ENCODE measurements around the gene CD40.
"Not testable (repeated sequence)": the region's sequence is repeated elsewhere in the genome, so short reads cannot be mapped to it uniquely, and the experiment has no call there.

CD40 gene

DNA sequence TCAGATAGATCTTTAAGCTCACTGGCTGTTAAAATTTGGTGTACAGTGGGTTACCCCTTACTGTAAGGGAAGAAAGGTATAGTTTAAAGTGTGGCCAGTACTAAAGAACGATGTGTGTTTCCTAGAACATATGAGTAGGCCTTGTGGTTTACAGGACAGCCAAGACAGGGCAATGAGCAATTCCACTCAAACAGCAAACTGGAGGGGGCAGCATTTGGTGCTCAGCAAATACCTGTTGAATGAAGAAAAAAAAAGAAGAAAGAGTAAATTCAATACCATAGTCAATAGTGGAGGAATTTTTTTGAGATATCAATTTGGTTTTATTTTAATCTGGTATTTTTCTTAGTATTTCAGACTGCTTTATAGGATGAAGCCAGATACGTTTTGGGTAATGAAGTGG lies 24.6 kb upstream of the CD40 start:
- no peak for DNase-seq (ENCODE audit: low read depth)

DNA sequence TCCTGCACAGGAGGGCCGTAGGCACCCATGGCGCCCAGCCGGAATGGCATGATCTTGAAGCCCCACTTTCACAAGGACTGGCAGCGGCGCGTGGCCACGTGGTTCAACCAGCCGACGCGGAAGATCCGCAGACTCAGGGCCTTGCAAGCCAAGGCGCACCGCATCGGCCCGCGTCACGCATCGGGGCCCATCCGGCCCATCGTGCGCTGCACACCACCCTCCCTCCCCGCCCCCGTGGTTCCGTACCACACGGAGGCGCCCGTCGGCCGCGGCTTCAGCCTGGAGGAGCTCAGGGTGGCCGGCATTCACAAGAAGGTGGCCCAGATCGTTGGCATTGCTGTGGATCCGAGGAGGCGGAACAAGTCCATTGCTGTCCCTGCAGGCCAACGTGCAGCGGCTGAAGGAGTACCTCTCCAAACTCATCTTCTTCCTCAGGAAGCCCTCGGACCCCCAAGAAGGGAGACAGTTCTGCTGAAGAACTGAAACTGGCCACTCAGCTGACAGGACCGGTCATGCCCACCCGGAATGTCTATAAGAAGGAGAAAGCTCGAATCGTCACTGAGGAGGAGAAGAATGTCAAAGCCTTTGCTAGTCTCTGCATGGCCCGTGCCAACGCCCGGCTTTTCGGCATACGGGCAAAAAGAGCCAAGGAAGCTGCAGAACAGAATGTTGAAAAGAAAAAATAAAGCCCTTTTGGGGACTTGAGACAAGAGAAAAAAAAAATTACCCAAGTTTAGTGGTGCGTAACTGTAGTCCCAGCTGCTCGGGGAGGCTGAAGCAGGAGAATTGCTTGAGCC lies 18.4 kb upstream of the CD40 start:
- DNase-seq (ENCODE audit: low read depth) = no peak

DNA sequence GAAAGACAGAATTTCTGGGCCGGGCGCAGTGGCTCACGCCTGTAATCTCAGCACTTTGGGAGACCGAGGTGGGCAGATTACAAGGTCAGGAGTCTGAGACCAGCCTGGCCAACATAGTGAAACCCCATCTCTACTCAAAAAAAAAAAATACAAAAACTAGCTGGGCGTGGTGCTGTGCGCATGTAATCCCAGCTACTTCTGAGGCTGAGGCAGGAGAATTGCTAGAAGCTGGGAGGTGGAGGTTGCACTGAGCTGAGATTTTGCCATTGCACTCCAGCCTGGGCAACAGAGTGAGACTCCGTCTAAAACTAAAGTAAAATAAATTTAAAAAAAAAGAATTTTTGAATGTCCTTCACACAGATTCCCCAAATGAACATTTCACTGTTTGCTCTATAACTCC lies 17.7 kb upstream of the CD40 start:
- not testable (repeated sequence) for DNase-seq (ENCODE audit: low read depth)

DNA sequence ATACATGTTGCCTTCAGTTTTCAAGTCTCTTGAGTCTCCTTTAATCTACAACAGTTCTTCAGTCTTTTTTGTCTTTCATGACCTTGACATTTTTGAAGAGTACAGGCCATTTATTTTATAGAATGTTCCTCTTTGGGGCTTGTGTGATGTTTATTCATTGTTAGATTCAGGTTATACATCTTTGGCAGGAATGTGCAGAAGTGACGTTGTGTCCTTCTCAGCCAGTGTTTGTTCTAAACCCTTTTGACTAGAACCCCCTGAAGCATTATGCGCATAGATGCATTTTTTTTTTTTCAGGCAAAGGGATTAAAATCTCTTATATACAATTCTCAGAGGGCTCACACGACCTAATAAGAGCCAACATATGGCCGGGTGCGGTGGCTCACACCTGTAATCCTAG lies 17.1 kb upstream of the CD40 start:
- no peak for DNase-seq (ENCODE audit: low read depth)

DNA sequence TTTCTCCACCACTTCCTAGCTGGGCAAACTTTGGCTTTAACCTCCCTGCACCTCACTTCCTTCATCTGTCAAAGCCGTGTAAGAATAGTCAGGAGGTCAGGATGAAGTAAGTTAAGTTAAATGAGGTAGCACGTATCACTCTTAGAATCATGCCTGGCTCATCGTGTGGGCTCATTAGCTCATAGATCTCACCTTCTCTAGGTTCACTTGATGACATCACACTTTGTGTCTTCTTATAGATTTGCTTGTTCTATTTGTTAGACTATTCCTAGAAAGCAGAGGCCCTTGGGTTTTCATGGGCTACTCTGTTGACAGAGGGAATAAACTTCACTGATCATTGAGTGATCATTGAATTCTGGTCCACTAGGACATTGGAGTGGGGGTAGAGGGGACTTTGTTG lies 16.2 kb upstream of the CD40 start:
- no peak for DNase-seq (ENCODE audit: low read depth)

DNA sequence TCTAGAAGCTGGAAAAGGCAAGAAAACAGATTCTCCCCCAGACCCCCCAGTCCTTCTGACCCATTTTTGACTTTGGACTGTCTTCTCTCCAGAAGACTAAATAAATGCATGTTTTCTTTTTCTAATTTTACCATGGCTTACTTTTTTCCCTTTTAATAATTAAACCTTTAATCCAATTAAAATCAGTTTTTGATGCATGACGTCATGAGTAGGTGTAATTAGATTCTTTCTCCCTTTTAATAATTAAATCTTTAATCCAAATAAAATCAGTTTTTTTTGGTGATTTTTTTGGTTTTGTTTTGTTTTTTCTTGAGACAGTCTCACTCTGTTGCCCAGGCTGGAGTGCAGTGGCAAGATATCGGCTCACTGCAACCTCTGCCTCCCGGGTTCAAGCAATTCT lies 15.2 kb upstream of the CD40 start:
- no peak for DNase-seq (ENCODE audit: low read depth)

DNA sequence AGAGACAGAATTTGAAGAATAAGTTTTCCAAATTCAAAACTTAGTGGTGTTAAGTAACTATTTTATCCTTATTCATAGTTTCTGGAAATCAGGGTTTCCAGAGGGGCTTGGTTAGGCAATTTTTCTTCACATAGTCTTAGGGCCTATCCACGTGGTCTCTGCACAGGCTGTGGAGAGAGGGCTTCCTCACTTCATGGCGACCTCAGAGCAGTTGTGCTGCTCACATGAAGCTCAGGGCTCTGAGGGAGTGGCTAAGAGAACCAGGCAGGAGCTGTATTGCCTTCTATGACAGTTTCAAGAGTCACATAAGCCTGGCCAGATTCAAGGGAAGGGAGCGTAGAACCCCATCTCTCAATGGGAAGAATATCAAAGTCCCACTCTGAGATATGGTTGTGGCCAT lies 13.9 kb upstream of the CD40 start:
- no peak for DNase-seq (ENCODE audit: low read depth)

DNA sequence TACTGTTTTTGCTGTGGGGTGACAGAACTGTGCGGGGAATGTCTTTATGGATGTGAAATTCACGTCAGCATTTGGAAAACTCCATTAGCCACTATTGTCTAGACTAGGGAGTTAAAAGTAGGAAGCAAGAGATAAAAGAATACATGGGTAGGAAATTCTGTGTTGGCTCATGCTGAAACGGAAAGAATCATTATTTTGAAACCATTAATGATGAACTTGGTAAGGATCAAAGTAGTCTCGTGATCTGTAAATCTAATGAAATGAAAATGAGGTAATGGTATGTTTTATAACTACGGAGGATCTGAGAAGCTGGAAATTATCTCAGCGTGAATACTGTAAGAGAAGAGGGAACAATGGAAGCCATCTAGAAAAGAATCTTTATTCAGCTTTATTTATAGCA lies 11.1 kb upstream of the CD40 start:
- DNase-seq (ENCODE audit: low read depth) = no peak

DNA sequence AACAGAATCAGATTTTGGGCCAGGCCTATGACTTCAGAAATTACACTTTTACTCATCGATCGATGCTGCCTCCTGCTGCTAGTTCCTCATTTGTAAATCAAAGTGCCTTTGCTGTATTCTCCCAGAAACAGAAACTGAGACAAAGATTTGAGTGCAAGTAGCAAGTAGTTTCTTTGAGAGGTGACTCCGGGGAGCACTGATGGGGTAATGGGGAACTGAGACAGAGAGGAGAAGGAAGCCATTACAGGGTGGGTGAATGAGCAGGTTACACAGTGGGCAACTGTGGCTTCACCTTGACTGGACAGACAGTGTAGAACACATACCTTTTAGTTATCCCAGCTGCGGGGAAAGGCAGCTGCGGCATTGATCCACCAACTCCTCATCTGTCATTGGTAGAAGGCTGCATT lies 9.7 kb upstream of the CD40 start:
- DNase-seq (ENCODE audit: low read depth) = no peak

DNA sequence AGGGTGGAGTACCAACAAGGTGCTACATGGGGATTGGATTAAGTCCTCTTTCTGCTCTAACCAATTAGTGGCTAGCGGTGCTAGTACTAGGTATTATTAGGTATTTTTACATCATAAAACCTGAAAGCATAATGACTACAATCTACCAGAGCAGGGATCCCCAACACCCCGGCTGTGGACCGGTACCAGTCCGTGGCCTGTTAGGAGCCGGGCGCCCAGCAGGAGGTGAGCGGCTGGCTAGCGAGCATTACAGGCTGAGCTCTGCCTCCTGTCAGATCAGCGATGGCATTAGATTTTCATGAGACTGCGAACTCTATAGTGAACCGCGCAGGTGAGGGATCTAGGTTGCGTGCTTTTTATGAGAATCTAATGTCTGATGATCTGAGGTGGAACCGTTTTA lies 9.1 kb upstream of the CD40 start:
- no peak for DNase-seq (ENCODE audit: low read depth)

DNA sequence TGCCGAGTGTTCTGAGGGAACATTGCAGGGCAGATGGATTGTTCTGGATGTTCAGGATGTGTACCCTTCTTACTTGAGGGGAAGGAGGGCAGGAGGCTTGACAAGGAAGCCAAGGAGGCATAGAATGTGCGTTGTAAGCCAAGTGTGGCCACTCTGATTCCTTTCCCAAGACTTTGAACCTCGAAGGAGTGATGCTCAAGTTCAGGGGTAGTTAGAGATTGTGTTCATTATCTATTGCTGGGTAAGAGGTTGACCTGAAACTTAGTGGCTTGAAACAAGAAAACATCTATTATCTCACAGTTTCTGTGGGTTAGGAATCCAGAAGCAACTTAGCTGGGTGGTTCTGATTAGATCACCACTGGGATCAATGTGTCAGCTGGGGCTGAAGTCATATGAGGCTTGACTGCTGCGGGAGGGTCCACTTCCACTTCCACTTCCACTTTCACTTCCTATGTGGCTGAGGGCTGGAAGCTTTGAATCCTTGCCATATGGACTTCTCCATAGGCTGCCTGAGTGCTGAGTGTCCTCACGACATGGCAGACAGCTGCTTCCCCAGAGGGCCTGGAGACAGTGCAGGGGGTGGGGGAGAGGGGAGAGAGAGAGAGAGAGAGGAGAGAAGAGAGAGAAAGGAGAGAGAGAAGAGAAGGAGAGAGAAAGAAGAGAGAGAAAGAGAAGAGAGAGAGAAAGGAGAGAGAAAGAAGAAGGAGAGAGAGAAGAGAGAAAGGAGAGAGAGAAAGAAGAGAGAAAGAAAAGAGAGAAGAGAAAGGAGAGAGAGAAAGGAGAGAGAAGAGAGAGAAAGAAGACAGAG lies 6.9 kb upstream of the CD40 start:
- DNase-seq (ENCODE audit: low read depth) = no peak

DNA sequence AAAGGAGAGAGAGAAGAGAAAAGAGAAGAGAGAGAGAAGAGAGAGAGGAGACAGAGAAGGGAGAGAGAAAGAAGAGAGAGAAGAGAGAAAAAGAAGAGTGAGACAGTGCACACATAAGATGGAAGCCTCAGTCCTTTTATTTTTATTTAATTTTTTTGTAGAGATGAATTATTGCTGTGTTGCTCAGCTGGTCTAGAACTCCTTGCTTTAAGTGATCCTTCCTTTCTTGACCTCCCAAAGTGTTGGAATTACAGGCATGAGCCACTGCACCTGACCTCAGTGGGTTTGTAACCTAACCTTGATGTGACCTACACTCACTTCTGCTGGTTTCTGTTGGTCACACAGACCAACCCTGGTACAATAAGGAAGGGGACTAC lies 6.3 kb upstream of the CD40 start:
- DNase-seq (ENCODE audit: low read depth) = no peak

DNA sequence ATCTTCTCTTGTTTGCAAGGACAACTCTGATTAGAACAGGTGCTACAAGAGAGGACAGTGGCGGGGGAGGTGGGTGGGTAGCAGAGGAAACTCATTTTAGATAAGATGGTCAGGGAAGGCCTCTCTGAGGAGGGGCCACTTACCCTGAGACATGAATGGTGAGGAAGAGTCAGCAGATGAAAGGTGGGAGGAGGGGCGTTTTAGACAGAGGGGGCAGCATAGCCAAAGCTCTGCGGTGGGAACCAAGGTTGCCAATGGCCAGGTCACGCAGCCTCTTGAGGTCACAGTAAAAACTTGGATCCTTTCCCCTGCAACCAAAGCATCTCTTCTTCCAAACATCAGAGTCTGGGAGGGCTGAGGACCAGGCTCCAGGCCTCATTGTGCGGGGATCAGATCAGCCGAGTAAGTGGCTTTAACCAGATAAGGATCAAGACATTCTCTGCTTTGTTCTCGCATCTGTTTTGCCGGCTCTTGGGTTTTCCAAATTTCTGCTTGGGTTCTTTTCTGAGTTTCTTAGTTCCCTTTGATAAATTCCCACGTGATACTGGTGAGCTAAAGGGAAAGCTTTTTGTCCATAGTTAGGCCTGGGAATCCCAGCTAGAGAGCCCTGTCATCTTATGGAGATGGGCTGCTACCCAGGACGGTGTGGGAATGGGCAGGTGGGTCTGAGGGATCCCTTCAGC lies 5.5 kb upstream of the CD40 start:
- DNase-seq (ENCODE audit: low read depth) = no peak

DNA sequence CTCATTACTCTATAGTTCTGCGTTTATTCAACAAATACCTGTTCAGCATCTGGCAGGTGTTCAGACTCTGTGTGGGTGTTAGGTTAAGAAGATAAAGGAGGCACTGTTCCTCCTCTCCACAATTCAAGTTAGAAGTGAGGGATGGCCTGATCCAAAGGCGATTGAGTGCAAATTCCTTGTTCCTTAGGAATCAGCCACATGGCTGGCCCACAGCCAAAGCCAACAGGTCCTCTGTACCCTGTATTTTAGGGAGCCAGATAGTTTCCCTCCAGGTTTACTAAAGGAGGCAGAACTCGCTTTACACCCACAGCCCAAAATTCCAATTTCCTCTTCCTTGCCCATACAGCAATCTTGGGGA lies 5.0 kb upstream of the CD40 start:
- DNase-seq (ENCODE audit: low read depth) = no peak

DNA sequence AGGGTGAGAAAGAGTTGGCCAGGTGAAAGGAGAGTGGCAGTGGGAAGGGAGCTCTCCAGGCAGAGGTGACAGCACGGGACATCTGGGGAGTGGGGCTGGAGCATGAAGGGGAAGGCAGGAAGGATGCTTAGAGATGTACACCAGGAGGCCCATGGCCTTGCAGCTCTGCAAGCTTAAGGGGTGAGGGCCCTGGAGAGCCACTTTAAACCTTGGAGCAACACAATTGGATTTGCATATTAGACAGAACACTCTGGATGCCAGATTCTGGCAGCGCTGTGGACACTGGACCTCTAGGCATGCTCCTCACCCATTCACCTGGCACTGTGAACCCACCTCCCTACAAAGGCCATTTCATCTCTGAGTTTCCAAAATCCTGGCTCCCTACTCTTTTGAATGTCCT lies 3.7 kb upstream of the CD40 start:
- DNase-seq (ENCODE audit: low read depth) = no peak

DNA sequence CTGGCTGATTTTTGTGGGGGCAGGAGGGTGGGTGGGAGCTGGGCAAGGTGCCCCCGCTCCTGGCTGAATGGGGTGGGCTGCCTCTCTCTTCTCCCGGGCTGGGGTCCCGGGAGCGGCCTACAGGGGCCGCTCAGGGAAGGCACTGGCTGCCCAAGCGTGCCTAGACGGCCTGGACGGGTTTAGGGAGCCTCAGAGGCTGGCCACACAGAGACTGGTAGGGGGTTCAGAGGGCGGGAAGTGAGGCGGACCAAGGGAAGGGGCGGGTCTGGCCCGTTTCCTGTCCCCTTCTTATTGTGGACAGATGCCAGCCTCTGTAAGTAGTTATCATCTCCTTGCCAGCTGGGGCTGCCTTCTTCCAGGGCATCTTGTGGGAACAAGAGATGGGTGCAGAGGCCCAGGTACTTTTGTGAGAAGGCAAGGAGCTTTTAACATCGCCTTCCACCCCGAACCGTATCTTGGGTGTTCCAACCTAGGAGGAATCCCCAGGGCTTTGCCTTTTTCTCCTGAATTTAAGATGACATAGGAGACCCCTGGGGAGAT lies 437 bp downstream of the CD40 start:
- DNase-seq (ENCODE audit: low read depth) = no peak

DNA sequence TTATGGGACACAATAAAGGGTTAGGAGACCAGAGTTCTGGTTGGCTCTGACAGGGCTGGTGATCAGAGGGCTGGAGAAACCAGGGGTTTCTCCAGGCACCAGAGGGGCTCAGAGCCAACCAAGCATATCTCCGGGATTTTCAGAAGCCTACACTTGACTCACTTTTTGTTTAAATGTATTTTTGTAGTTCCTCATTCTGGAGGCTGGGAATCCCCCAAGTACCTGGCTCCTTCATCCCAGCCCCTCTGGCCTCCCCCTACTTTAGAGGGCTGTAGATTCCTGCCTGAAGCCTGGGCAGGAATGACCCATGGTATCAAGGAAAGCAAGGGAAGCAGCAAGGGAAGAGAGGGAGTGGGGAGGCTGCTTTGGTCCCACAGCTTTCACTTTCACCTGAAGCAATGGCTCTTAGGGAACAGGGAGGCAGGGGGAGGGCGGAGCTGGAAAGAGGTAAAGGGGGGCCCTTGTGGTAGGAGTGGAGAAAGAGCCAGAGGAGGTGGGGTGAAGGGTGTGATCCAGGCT lies 973 bp downstream of the CD40 start:
- no peak for DNase-seq (ENCODE audit: low read depth)

DNA sequence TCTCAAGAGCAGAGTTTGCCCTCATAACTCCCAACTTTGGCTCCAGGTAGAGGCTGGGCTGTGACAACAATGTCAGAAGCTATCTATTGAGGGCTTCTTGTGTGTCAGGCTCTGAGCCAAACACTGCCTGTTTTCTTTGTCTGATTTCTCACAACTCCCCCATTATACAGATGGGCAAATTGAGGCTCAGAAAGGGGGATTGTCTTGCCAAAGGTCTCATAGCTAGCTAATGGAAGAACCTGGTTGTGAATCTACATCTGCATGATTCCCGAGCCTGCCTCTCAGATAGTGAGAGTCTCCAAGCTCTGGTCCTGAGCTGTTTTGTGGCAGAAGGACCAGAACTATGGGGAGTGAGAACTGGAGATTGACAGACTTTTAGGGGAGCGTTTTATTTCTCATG lies 1.4 kb downstream of the CD40 start:
- DNase-seq (ENCODE audit: low read depth) = no peak

DNA sequence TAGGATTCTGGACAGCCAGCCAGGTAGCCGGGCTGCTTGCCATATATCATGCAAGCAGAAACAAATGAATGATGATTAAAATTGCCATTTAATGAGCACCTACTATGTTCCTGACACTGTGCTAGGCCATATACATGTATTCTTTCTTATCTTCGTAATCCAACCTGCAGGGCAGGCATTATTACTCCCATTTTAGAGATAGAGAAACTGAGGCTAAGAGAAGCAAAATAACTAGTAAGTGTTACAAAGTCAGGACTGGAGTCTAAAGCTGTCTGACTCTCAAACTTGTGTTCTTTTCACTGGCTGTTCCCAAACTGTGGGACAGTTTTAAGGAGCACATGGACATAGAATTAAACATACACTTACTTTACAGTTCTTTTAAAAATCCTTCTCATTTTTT lies 2.0 kb downstream of the CD40 start:
- DNase-seq (ENCODE audit: low read depth) = no peak

DNA sequence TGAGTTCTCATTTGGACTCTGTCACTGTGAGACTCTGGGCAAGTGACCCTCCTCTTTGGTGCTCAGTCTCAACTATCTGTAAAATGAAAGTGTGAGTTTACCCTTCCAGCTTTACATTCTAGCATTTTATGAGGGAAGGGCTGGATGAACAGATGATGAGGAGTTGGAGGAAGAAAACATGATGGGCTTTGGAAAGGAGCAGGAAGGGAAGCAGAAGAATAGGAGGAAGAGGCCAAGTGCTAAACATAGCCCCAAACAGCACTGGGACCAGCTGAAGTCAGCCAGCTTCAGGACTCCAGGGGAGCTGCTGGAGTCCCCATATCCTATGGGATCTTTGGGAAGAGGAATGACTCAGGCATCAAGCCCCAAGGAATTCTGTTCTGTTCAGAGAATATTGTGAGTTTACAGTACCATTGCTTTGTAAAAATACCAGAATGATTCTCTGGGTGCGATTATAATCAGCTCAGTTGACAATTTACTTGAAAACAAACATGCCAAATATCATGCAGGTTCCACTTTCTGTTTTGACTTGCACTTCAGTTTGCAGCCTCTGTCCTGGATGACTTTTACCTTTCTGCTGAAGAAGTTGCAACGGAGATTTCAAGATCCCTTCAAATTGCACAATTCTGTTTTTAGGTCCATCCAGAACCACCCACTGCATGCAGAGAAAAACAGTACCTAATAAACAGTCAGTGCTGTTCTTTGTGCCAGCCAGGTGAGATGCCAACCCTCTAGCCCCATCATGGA lies 3.2 kb downstream of the CD40 start:
- no peak for DNase-seq (ENCODE audit: low read depth)

DNA sequence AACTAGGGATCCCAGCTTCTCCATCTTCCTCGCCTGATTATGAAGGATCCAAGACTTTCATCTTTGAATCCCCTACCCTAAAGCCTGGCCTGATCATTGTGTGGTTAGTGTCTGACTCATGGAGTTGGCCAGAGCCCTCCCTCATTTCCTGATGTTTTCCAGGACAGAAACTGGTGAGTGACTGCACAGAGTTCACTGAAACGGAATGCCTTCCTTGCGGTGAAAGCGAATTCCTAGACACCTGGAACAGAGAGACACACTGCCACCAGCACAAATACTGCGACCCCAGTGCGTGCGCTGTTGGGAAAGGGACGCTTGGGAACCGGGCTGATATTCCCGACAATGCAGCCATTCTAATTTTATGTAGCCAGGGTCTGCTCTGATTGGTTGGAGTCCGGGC lies 4.0 kb downstream of the CD40 start:
- no peak for DNase-seq (ENCODE audit: low read depth)
